Bronchial epithelial cell (primary cell): ENCODE results near the gene HIF1AN. TPM values are rescaled to one million over a fixed set of nuclear protein-coding genes. Genes with fewer than 3 reads are reported as not detected.

Source experiments
- DNase-seq: peaks from one replicate; pipeline ENCODE4 v3.0.0-alpha.2; 2010; ENCODE audit warnings: low read depth
- FAIRE-seq: peaks from 2 replicates; lab custom pipeline; 2011; peaks lifted over from hg19 to GRCh38; lab: Jason Lieb, UNC
- H3K27me3 ChIP-seq: 2 replicates; pipeline ENCODE4 v1.5.1; 2011; ENCODE audit warnings: low read length; ENCODE audit not compliant: control insufficient read depth, insufficient read depth
- H3K36me3 ChIP-seq: 2 replicates; pipeline ENCODE4 v1.5.1; 2011; ENCODE audit warnings: low read length; ENCODE audit not compliant: control insufficient read depth, insufficient read depth
- H3K4me3 ChIP-seq: 2 replicates; pipeline ENCODE4 v1.5.1; 2011; ENCODE audit warnings: mild to moderate bottlenecking, low read depth, low read length, control low read depth
- total RNA-seq: library from RNA; depleted of rRNA; stranded (reverse); fragments of >200 nt; gene quantifications from 2 replicates; pipeline ENCODE4 v1.2.1, GENCODE V29; 2014
- TF ChIP-seq, protein P1 (sequence below): IDR thresholded peaks from 2 replicates; pipeline ENCODE4 v1.5.1; 2011; ENCODE audit warnings: mild to moderate bottlenecking, moderate library complexity, low read length, control low read depth, inconsistent platforms; ENCODE audit not compliant: insufficient read depth, severe bottlenecking

HIF1AN gene
- total RNA-seq, 1 donor from 2014 or later = 9.0 TPM

DNA sequence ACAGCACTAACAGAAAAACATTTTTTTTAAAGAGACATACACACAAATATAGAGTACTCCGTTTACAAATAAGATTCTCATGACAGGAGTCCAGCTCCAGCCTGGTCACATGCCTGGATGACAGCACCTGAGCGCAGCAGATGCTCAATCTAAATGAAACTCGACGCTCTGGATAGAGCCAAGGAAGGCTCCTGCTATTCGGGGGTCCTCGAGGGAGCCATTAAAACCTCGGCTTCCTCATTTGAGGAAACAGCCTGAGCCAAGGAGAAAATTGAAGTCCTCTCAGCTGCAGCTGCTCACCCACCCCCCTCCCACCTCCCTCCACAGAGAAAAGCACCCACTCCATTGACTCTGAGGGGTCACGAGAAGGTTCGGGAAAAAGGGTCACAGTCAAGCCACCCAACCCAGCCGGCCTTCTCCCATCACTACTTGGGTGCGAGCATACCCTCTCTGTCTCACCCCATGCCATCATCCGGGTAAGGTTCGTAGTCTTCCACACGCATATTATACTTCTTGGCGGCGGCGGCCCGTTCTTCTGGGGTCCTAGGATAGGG, 6.7 kb upstream of the HIF1AN start:
- TF ChIP-seq, protein P1, sequence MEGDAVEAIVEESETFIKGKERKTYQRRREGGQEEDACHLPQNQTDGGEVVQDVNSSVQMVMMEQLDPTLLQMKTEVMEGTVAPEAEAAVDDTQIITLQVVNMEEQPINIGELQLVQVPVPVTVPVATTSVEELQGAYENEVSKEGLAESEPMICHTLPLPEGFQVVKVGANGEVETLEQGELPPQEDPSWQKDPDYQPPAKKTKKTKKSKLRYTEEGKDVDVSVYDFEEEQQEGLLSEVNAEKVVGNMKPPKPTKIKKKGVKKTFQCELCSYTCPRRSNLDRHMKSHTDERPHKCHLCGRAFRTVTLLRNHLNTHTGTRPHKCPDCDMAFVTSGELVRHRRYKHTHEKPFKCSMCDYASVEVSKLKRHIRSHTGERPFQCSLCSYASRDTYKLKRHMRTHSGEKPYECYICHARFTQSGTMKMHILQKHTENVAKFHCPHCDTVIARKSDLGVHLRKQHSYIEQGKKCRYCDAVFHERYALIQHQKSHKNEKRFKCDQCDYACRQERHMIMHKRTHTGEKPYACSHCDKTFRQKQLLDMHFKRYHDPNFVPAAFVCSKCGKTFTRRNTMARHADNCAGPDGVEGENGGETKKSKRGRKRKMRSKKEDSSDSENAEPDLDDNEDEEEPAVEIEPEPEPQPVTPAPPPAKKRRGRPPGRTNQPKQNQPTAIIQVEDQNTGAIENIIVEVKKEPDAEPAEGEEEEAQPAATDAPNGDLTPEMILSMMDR = no peak
- FAIRE-seq (no peak), DNase-seq (no peak)
- Histone ChIP-seq H3K36me3 (peaks cover 16% of the 10 kb centered on the region), H3K27me3 (no peaks in the 10 kb centered on the region), H3K4me3 (peak overlapping the region; percentile 88)

DNA sequence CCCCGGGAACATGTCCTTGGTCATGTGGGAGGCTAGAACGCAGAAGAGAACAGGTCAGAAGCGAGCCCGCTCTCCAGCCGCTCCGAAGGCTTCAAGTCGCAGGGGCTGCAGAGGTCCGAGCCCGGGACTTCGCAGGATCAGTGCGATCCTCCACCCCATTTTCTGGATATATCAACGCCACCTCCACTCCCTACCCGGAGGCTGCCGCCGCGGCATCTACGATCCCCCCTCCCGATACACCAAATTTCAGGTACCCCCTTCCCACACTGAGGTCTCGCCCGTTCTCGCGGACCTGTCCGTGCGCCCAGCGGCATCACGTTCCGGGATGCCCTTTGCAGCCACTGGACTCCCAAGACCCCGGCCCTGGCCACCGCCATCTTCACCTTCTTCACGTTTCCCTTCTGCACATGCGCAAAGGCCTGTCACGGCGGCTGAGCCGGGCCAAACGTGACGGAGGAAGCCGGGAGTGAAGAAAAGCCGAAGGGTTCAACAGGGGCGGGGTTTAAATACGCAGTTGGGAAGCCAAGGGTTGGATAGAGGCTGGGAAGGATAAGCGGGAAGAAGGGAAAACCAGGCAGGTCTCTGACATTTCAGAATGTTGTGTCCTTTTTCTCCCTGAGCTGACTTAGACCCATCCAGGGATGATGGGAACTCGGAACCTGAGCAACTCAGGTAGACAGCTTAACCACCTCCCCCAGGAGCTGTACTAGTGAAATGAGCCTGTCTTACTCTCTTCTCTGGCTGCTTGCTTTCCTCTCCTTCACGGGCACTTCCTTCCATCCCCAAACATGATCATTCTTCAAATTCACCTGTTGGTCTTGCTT, 6.1 kb upstream of the HIF1AN start, which contains the start of gene NDUFB8:
Gene NDUFB8 (minus strand): TSS at position 397 of the 824 bp plus-strand sequence. CDS start 20 bp downstream, at position 377.
- peak within 1 kb of the TSS; percentile 88 for H3K4me3 ChIP-seq
- peak; percentile 68 for DNase-seq
- no peaks in the 10 kb centered on the region for H3K27me3 ChIP-seq
- TF ChIP-seq, protein P1 = no peak
- no peak for FAIRE-seq
- peaks cover 13% of the 10 kb centered on the region for H3K36me3 ChIP-seq

GRCh38 chr10:100531761-100532160, 4.0 kb upstream of the HIF1AN start:
- TF ChIP-seq, protein P1 = no peak
- Histone ChIP-seq H3K27me3 (no peaks in the 10 kb centered on the region), H3K4me3 (no peak overlapping the region), H3K36me3 (peaks cover 6% of the 10 kb centered on the region)
- DNase-seq (no peak), FAIRE-seq (no peak)

DNA sequence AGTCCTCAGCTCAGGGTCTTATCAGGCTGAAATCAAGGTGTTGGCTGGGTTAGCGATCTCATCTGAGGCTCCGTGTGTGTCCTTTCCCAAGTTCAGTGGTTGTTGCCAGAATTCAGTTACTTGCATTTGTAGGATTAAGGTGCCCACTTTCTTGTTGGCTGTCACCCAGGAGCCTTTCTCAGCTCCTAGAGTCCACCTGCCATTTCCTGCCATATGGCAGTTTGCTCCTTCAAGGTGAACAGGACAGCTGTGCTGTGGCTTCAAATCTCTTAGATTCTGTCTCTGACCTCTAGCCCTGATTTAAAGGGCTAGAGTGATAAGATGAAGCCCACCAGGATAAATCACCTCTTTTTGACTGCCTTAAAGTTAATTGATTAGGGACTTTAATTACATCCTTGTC, 1.0 kb upstream of the HIF1AN start:
- Histone ChIP-seq H3K4me3 (no peak overlapping the region), H3K36me3 (peaks cover 7% of the 10 kb centered on the region), H3K27me3 (no peaks in the 10 kb centered on the region)
- DNase-seq (no peak), FAIRE-seq (no peak)
- TF ChIP-seq, protein P1 = no peak

DNA sequence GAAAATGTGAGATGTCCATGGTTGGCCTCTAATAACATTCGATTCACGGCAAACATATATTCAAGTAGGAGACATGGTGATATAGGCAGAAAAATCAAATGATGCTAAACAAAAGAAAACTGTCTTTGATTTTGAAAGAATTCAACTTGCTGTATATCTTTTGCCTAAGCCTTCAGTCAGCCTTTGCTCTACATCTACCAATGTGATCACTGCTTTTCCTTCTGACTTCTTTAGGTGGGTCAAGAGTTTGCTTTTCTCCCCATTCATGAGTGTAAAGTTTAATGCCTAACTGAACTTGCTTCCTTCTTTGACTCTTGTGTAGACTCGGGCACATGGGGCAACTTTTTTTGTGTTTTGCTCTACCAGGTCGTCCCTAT, 417 bp upstream of the HIF1AN start:
- FAIRE-seq = no peak

More for the DNA sequence above, 417 bp upstream of the HIF1AN start:
- no peak for DNase-seq
- no peaks in the 10 kb centered on the region for H3K27me3 ChIP-seq
- H3K4me3 ChIP-seq = peak overlapping the region; percentile 57
- TF ChIP-seq, protein P1 = no peak
- H3K36me3 ChIP-seq = peaks cover 7% of the 10 kb centered on the region
